Germinal center (tissue), 1 donor: ENCODE results near the gene LRP2.
"Not testable (repeated sequence)": the region's sequence is repeated elsewhere in the genome, so short reads cannot be mapped to it uniquely, and the experiment has no call there.

Experiments
- DNase-seq: peaks from one replicate; pipeline ENCODE4 v3.0.0; 2012; ENCODE audit warnings: mixed read lengths, low spot score

LRP2 gene

DNA sequence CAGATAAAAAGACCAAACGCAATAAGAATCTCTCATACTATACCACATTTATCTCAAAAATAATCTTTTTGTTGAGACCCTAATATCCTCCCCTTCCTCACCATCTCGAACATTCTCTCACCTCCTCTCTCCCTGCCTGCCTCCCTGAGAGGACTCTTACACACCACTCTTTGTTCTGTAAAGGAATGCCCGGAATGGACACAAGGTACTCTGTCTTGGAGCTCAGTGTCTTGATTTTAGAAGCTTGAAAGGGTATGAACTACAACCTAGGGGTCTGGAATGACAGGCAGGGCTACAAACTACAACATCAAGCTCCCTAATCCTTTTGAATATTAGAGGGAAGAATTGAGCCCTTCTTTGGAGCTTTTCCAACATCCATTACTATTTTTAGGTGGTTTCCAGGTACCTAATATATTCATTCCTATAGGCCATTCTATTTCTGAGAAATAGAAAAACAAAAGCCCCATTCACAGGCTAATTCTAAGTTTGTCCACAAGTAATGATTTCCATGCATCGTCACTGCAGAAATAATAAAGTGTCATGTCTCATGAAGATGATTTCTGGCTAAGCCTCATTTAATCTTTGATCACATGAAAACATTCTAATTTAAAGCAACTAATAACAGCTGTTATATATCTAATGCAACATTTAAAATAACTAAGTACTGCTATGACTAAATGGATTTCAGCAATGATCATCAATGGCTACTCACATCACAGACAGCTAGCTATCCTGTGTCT is 60.6 kb downstream of the LRP2 start:
- DNase-seq: no peak

DNA sequence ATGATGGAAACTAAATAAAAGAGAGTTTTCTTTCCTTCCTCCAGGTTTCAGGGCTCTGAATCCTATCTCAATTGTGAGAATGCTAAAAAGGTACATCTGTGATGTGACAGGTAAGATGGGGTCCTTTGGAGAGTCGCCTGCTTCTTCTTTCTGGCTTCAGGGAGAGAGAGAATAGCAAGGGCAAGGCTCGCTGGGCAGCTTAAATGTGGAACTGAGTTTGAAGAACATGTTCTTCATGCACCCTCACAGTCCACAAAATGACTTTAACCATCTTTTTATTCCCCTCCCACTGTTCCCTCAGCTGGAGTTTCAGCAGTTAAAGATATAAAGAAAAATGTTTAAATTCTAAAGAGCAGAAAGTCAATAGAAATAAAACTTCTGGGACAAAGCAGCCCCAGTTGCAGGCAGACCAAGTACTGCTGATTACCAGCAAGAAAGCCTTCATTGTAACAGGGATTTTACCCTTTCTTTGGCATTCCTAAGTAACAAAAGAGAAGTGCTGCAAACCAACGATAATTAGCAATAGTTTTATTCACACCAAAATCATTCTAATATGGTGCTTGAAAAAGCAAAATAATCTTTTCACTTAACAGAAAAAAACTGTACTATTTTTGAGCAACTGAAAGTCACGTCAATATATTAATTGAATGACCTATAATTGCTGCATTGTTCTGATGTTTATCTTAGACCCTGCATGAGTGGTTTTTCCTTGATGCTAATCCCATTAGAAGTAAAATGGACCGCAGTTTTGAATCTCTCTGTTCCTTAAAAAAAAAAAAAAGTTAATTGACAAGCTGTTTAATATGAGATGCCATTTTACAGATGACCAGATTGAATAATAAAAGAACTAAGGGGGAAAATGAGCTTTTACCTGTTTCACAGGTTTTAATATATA is 61.5 kb downstream of the LRP2 start:
- no peak for DNase-seq

DNA sequence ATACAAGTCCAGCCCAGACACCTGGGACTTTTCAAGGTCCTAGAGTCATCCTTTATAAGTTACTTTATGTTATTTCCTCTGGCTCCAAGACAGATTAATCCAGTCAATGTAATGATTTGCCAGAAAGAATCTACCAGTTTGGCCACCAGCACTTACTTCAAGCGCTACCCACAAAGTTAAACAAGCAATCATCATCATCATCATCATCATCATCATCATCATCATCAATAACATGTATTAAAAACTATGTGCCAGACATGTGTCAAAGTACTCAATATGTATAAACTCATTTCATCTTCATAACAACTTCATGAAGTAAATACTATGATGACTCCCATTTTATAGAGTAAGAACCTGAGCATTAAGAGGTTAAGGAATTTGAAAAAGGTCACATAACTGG is 64.3 kb downstream of the LRP2 start:
- no peak for DNase-seq

DNA sequence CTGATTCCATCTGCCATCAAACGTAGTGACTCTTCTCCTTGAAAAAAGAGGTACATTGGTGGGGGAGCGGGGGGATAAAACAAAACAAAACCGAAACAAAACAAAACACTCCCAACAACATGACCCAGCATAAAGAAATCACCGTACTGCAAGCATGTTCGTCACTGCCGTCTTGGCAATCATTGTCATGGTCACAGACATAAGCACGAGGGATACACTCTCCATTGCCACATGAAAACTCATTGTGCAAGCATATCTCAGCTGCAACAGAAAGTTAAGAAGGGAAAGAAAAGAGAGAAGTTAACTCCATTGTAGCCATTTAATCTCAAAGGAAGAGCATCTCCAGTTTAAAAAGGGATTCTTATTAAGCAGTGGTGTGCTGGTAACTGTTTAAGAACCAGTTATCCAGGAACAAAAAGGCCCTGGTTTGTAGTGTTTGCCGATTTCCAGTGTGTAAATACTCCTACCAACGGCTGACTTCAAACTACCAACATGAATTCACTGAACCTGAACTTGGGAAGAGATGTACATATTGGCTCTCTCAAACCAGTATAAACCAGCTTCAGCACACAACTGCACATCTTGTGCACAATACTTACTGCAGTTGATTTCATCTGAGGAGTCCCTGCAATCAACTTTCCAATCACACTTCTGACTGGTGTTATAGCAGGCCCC is 68.2 kb downstream of the LRP2 start:
- no peak for DNase-seq

DNA sequence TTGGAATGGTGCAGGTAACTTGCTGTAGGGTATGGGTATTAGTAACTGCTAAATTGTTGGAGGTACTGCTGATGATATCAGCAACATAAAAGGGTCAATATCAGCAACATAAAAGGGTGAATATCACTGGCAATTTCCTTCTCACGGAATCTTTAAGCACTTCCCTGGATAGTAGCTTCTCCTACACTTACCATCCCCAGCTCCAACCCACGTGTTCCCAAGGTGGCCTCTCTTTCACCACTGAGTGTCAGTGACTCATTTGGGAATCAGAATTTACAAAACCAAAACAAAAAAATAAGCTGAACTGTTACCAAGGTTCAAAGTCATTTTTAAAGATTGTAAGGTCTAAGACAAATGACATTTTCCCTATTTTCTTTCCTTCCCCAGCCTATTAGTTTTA is 70.8 kb downstream of the LRP2 start:
- no peak for DNase-seq

DNA sequence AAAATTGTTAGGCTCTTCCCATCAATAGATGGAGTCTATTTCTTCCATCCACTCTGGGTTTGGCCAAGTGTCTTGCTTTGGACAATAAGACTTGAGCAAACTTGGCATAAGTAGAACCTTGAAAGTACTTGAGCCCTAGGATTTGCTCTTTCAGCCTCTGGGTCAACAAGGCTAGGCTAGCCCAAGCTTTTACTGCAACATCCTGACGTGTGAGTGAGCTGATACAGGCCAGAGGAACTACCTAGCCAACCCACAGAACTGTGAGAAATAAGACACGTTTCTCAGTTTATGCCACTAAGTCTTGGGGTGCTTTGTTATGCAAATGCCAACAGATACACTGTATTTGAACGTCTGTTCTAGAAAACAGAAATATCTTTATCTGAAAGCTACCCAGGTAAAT is 71.9 kb downstream of the LRP2 start:
- no peak for DNase-seq

DNA sequence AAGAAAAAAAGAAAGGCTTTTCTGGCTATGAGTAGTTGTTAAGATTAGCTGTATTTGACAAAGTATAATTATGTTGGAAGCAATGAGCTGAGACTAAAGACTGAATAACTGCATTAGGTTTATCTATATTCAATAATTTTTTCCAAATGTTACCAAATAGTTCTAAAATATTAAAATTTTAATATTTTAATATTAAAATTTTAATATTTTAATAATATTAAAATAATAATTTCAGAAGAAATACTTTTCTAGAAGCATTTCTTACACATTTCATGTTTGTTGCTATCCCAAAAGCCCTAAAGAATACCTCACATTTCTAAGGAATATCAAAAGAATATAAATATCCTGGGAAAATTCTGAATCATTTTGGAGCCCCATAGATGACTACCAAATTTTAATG is 74.7 kb downstream of the LRP2 start:
- no peak for DNase-seq

DNA sequence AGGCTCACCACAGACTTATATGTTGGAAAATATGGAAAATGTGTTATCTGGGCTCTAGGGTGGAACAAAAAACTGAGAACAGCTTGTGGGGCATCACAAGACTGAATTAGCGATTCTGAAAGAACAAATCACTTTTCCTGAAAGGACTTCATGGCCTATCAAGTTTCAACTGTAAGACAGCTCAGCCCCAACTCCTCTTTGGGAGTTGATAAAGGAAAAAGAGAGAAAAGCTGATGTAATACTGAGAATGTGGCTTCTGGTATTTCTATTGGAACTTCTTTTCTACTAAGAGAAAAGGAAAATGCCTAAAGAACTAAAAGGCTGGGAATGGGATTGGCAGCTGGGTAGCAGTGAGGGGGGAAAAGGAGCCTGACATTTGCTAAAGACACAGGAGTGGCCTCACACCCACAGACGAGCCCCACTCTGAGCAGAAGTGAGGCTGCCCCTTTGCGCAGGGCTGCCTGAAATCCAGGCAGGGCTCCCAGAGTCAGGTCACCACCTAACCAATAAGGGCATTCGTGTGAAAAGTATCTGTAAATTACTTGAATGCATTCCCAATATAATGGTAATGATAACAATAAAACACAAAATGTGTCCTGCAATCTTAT is 75.6 kb downstream of the LRP2 start:
- DNase-seq: no peak

DNA sequence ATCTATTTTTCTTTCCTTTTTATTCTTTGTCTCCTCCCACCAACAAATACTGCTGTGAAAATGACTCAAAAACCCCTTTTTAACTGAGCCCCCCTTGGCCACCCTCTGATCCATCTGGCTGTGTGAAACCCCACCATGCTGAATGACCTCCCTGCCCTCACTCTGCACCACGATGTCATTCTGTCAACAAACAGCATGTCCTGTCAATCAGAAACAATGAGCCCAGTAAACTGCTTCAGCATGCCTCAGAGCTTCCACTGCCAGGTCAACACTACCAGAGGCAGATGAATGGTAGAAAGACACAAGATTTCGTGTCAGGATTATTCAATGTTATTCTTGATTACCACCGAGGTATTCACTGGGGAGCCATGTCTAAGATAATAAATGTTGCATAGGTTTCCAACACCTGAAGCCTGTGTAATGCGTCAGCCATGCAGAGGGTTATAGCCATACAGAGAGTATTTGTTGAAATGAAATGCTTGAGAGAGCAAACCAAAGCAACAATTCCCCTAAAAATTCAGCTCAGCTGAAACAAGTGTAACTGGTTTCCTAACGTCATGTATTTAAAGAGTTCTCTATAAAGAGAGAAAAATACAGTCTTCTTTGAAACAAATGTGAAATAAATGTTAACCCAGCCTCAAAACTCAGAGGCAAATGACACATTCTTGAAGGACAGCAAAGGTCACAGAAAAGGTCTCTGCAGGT is 76.7 kb downstream of the LRP2 start:
- DNase-seq: no peak

DNA sequence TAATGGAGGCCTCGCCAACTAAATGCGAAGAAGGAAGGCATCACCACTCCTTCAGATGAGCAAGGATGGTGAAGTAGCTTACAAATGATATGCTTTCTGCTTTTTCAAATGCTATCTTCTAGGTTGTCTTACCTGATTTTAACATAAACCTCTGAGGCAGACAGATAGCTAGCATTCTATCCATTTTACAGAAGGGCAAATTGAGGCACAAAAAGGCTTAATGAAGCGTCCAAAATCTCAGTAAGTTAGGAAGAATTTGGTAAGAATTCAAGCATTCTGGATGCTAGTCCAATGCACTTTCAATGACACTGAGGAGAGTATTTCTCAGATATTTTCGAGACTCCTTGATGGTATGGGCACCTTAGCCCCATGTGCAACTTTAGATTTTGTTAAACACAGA is 81.8 kb downstream of the LRP2 start:
- DNase-seq: no peak

DNA sequence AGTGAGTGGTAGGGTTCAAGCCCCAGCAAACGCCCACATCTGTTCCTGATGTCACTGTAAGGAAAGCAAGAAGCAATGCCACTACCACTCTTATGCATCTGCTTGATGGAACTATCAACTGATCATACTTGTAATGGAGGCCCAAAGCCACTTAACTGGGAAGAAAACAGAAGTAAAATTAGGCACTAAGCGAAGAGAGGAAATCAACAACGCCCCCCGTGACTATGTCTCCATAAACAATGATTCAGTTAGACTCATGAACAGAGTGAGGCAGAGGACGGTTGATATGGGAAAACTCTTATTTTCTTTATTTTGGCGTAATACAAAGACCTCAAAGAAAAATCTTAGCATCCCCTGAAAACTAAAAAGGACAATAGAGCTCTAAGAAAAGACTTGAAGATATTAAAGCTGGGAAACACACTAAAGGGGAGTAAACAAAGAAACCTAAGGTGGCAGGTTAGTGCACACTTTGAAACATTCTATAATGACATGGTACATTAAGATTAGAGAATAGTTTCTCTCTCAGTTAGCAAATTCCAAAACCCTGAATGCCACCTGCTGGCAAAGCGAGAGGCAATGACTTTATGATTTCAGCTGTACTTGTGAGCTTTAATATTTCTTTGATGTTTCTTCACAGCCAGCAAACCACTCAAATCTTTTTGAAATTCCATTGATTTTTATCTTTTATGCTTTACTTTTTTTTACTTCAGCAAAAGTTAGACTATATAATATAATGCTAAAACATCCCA is 86.5 kb downstream of the LRP2 start:
- DNase-seq: no peak

DNA sequence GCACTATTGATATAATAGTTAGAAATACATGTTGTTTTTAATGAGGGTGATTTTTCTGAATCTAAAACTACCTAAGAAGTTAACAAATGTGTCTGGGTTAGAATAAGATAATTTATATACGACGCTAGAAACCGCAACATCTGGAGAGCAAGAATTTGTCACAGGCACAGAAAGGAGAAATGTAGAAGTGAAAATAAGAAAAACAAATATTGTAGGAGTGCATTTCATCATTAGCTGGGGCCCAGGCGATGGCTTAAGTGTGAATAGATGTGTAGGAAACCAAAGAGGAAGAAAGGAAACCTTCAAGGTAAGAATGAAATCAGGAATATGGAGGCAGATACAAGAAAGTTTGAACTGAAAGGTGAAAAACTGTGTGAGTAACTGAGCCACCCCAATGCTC is 90.3 kb downstream of the LRP2 start:
- no peak for DNase-seq

DNA sequence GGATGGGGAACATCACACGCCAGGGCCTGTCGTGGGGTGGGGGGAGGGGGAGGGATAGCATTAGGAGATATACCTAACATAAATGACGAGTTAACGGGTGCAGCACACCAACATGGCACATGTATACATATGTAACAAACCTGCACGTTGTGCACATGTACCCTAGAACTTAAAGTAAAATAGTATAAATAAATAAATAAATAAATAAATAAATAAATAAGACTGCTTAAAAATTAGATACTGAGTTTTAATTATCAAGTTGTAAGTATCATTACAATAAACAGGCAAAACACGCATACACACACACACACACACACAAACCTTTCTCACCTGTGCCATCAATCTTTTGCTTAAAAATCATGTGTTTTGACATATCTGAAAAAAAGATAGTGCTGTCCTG is 91.8 kb downstream of the LRP2 start:
- not testable (repeated sequence) for DNase-seq

DNA sequence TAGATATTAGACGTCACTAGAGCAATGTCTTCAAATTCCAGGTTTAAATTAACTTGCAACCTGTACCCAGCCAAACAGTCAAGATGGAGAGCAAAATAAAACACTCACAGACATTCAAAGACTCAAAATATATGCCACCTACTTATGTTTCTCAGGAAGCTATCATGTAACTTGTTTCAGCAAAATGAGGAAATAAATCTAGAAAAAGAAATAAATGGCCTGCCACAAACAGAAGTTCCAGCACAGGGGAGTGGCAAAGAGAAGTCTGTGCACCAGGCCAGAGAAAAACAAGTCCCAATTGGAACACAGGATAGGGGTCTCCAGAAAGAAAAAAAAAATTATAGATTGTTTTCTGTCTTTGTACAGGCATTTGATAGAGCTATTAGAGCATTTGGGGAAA is 96.7 kb downstream of the LRP2 start:
- no peak for DNase-seq

DNA sequence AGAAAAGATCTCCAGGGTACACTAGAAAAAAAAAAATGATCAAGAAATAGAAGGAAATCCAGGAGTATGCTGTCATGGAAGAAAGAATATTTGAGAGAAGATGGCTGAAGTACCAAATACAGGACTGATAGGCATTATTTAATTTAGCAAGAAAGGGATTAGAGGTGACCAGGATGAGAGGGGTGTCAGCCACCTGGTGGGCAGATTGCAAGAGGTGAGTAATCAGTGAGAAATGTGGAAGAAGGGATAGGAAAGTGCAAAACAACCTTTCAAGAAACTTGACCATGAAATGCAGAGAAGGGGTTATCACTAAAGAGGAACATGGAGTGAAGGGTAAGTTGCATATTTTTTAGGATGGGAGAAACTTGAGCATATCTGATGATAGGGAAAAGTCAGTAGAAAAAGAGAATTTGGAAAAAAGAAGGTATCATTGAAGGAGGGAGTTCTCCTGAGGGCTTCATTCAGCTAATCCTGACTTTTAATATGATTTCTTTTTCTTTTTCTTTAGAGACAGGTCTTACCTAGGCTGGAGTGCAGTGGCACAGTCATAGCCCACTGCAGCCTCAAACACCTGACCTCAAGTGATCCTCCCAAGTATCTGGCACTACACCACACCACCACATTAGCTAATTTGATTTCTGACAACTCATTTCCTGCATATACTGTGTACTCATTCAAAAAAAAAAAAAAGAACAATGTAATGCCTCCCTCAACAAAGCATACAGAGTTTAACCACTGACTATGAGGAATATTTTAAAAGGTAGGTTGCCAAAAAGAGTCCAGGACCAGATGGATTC is 101.3 kb downstream of the LRP2 start:
- no peak for DNase-seq

DNA sequence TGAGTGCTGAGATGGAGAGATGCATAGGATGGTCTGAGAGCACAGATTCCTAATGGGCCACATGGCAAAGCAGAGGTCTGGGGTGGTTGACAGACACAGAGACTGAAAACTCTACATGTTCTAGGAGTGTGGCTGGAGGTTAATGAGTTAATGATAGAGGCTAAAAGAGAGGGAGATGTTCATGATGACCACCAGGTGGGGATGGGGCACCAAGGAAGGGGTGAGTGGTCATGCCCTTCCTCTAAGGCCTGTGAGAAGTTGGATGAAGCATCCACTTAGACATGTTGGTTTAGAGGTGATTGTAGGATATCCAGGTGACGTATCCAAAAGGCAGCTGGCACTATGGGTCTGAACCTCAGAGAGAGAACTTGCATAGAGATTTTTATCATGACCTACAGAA is 102.1 kb downstream of the LRP2 start:
- no peak for DNase-seq

DNA sequence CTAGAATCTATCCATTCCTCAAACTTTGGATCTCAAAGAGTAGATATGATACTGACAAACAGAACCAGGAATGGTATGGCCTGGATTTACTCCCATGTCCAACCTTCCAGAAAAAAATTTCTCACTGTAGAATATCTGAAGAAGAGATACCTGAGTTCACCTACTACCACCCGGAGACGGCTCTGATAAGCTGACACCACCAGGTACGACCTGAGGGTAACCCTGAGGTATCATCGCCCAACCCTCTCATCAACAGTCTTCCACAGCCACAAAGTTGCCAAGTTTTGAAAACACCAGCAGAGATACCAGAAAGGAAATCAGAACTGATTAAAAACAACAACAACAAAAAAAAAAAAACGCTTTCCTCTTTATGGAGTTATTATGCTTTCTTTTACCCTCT is 102.9 kb downstream of the LRP2 start:
- DNase-seq: no peak

DNA sequence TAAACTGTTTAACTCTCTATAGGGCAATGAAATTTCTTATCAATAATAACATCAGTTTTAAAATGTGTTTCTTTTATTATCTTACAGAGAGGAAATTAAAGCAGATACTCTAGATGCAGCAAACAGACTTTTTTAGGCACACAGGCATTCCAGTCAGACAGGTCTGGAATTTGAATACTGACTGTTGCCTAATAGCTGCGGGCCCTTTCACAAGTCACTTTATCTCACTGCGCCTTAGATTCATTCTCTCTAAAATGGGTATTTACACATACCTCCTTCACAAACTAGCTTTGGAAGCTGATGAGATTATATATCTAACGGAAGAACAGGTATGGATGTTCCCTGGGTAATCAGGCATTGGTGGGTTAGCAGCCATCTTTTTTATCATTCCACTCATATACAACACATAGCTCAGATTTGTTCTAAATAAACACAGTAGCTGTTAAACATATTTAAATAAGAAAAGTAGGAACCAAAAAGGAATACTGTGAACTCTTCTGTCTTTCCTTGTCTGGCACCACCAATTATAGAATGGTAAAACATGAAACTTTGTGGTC is 104.2 kb downstream of the LRP2 start:
- DNase-seq: no peak

DNA sequence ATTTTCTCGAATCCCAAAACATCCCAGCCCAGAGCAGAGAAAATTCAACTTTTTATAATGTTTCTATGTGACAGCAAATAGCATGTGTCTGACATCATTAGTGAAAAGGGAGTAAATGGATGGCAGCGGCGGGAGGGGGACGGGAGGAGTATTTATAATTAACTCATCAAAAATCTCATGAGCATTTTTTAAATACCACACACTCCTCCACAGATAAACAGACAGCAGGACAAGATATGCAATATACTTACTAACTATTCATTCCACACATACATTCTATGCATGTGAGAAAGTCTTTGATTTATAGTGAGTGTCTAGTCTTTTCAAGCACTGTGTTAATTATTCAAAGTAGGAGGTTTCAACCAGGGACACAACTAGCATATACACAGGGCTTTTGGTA is 107.6 kb downstream of the LRP2 start:
- no peak for DNase-seq

DNA sequence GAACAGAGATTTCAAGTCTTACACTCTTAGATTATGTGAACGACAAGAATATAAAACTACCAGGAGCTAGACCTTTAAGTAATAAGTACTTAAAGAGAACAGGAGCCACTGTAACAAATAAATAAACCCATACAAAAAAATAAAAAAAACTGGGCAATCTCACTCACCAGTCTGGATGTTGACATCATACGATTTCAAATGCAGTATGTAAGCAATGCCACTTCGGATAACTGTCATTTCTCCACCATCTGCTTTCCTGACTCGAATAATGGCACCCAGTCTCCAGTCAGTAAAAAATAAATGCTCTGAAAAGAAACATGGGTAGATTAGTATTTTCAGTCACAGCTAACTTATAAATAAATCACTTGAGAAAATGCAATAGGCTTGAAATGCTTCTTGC is 115.1 kb downstream of the LRP2 start:
- no peak for DNase-seq
